Ramos (cell line): ENCODE measurements around the gene DNAH9.

Experiments
- in situ Hi-C: fragments of 300-500 bp; cut with MboI; formaldehyde crosslinking; loops from one replicate; pipeline ENCODE4 v1.14.3; 2022; ENCODE audit warnings: low sequenced_read_pairs; ENCODE audit not compliant: unreplicated experiment

The DNAH9 gene

DNA sequence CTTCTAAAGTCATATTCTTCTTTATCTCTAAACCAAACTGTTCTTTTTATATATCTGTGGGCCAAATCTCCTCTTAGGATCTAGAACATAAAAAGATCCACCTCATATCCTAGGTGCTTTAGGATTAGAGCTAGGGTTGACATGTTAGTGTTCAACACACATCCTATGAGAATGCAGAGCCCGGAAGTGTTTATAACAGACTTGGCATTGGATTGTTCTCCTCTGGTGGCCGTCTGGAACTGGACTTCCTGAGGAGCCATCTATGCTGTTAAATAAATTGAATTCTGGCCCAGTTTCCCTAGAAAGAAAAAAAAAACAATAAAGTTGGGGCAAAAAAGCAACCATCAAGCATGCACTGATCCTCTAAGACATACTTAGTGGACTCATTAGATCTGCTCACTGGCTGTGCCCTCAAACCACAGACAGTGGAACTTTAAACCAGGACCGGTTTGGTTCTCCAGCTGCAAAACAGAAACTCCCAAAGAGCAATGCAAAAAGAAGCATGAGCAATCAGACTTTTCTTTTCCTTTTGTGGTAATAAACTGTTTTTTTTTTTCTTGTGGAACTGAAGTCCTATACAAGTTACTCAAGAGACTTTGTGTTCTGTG lies 216.5 kb downstream of the DNAH9 start:
- in situ Hi-C loops, result no loop called here

DNA sequence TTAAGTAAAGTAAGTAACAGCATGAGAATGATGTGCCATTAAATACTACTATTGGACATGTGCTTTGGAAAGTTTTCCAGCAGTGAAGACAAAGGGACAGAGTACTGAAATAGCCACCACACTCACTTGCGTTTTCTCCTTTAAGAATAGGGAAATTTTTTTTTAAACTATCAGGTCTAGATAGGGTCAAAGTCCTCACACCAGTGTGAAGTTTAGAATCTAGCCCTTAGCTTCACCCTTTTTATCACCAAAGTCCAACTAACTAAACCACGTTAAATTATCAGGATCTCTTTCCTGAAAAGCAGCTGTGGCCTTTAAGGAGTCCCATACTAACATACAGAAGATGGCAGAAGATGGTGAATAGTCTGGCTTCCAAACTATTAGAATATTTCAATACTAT lies 218.1 kb downstream of the DNAH9 start:
- in situ Hi-C loops, result no loop called here

DNA sequence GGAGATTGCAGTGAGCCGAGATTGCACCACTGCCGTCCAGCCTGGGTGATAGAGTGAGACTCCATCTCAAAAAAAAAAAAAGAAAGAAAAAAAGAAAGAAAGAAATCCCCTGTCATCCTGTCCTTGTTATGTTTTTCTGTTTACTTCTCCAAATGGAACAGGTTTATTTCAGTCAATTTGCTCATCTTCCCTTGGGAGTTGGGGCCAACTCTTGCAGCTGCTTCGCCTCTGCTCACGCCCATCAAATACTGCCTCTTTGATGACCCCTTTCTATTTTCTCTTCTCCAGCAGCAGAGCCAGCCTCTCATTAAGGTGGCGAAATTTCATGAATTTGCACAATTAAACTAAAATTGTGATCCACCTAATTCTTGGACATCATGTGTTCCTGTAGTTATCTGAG lies 225.6 kb downstream of the DNAH9 start:
- in situ Hi-C loops, result no loop called here

DNA sequence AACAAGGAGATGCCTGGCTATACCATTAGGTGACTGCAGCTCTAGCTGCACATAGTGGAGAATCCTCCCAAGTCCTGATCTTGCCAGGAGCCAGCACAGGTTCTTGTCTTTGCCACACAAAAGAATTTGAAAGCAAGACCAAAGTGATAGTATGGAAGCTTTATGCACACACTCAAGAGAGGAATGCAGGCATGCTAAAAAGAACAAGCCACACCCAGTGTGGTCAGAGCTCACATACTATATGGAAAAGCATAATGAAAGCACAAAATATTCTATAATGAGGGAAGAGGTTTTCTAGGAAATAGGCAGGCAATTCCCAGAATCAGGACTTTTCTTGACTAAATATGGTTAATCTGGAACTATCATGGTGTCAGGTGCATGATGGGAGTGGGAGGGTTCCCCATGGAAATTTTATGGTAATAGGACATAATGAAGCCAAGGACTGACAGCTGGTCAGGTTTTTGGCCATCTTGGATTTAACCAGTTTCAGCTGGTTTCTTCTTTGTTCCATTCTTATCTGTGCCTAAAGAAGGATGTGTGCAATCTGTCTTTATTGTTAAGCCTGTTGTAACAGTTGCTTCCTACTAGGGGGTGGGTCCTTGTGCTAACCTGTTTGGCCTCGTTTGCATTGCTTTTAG lies 227.4 kb downstream of the DNAH9 start:
- in situ Hi-C loops, result no loop called here

DNA sequence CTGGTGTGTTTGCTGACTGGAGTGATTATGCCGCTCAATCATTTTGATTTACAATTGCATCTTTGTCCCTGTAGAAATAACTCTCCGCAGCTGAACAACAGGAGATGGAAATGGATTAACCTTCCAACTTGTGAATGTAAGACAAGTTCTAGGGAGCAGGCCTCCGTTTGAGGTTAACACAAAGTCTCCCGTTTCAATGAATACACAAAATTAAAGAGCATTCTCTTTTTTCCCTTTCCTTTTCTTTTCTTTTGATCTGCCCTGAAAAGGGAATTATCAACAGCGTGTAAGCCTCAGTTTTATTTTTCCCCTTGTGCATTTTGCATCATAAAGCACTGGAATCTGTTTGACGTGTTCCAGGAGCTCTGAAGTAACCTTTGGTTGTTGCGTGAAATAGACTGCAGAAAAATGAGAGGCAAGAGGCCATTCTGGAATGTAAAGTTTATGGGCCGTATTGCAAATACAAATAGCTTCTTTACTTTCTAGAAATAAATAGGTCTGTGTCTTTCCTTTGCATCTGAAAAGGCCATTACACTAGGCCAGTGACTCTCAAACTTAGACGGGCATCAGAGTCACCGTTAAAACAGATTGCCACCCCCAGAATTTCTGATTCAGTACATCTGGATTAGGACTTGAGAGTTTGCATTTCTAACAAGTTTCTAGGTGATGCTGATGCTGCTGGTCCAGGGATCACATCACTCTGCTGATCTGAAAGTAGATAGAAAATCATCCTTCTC lies 234.3 kb downstream of the DNAH9 start:
- in situ Hi-C loops, result no loop called here

DNA sequence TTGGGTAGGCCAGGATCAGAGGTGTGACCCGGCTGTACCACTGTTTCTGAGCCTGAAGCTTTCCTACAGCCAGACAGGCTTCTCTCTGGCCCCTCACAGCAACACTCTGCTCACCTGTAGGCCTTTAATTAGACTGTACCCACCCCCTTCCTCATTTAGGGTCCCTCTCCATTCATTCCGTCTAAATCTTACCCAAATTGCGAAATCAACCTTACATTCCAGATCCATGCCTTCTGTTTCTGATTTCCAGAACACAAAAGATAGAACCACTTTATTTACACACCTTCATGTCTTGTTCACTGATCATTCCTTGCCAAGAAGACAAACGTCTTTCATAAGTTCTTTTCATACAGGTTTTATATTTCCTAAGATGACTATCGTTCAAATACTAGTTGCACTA lies 238.2 kb downstream of the DNAH9 start:
- in situ Hi-C loops, result no loop called here

DNA sequence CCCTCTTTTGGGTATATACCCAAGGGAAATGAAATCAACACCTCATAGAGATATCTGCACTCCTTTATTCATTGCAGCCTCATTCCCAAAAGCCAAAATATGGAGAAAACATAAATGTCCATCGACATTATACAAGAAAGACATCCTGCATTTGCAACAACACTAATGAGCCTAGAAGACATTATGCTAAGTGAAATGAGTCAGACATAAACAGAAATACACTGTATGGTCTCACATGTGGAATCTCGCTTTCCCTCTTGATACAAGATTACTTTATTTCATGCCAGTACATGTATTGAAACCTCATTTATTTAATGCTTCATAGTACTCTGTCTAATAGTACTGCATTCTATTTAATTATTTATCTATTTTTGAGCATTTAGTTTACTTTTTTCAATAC lies 241.8 kb downstream of the DNAH9 start:
- in situ Hi-C loops, result no loop called here

DNA sequence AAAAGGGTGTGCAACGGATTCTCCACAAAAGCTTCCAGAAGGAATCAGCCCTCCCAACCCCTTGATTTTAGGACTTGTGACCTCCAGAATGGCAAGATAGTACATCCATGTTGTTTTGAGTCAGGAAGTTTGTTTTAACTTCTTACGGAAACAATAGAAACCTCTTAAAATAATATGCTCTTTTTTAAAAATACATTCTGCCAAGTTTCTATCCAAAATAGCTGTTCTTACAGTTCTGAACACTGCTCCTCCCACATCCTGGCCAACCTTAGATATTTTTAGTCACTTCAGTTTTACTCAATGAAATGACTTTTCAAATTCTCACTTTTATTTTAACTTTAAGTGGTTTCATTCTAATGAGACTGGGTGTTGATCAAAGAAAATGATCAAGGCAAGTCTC lies 242.6 kb downstream of the DNAH9 start:
- in situ Hi-C loops, result no loop called here

DNA sequence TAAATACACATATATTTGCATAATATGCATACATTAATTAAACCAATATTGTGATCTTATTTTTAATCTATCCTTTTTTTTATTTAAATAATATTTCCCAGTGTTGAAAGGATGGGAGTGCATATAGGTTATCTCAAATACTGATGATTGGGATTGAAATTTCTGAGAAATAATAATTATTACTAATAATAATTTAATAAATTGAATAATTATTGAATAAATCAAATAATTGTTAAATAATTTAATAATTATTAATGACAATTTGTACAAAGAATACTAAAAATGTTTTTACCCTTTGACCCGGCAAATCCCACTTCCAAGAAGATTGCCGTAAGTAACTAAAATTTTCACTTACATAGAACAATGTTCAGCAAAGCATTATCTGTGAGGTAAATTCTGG lies 250.1 kb downstream of the DNAH9 start:
- in situ Hi-C loops, result no loop called here

DNA sequence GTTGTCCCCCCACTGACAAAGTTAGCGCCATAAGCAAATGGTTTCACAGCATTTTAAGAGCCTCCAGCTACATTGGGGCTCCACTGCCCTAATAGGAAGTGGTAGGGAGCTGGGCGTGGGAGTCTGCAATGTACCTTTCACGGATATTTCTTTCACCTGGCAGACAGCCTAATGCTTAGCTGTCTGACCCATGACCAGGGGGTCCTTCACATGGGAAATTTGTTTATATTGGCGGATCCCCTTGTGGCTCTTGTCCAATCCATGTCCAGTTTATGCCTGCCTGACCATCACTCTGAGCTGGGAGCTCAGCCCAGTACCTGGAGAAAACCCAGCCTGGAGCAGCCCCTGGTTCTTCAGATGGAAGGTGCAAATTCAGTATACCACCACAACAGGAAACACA lies 254.0 kb downstream of the DNAH9 start:
- in situ Hi-C loops, result no loop called here

DNA sequence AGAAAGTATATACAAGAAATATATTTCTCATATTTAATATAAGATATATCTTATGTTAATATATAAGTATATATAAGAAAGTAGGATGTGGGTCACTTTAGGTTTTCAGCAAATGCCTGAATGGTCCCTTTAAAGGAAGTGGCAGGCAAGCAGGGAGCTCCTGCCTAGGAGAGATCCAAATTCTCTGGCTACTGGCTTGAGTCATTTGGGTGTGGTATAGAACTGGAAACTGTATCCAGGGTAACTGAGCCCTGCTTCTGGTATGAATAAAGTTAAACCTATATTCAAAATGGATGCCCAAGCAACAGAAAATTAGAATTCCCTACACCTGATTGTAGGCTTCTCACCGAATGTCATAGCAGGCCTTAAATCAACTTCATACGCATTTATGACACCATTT lies 254.6 kb downstream of the DNAH9 start:
- in situ Hi-C loops, result no loop called here

DNA sequence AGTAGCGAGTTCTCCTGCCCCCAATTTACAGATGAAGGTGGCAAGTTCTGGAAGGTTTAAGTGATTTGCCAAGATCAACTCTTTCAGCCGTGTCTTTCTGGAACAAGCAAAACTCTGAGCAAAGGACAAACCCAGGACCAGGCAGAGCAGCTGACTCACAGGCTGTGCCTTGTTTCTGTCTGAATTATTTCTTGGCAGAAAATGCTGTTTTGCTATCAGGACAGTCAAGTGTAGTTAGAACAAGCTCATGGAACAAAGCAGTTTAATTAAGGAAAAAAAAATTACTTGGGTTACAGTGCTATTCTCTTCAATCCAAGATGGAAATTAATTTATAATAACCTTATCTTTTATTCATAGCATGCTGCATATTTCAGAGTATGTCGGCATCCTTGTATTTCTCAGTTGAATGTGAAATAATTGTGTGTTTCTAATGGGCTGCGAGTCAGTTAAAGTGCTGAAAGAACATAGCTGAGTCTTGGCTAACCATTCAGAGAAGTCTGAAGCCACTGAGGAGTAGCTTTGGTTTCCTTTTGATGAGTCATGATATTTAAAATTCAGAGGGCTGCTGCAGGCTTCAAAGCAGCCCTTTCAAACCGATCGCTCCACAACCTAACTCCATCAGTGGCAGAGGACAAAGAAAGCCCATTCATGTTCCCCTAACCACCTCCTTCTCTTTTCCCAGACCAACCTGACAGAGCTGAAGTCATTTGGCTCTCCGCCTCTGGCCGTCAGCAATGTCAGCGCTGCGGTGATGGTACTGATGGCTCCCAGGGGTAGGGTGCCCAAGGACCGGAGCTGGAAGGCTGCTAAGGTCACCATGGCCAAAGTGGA lies 255.3 kb downstream of the DNAH9 start:
- in situ Hi-C loops, result no loop called here

DNA sequence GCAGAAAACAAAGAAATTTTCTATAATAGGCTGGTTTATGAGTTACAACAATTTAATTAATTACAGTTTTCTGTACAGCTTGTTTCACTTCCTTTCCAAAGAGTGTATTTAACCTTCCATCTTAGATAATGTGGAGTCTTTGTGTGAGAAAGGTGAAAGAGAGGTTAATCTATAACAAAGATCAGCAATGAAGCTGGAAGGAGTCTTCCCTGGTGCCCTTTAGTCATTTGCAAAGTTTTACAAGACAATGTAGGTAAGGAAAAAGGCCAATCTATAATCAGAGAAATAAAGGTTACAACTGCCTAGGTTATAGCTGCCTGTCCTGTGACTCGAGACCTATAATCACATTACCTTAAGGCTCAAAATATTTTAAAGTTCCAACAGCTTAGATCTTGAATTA lies 257.0 kb downstream of the DNAH9 start:
- in situ Hi-C loops, result no loop called here

DNA sequence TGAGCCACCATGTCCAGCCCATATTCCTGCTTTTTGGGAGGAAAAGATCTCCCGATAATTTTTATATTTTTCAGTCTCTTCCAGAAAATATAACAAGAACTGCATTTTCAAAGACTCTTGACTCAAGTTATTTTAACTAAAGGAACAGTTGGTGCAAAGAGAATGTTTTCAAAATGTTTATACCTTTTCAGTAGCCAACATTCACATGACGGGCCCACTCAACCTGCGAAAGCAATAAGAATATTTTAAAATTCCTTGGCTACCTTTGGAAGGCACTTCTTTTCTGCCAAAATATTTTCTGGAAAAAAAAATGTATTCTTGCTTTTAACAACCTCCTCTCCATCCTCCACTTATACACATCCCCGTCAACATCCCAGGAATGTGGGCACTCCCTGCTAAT lies 258.7 kb downstream of the DNAH9 start:
- in situ Hi-C loops, result no loop called here

DNA sequence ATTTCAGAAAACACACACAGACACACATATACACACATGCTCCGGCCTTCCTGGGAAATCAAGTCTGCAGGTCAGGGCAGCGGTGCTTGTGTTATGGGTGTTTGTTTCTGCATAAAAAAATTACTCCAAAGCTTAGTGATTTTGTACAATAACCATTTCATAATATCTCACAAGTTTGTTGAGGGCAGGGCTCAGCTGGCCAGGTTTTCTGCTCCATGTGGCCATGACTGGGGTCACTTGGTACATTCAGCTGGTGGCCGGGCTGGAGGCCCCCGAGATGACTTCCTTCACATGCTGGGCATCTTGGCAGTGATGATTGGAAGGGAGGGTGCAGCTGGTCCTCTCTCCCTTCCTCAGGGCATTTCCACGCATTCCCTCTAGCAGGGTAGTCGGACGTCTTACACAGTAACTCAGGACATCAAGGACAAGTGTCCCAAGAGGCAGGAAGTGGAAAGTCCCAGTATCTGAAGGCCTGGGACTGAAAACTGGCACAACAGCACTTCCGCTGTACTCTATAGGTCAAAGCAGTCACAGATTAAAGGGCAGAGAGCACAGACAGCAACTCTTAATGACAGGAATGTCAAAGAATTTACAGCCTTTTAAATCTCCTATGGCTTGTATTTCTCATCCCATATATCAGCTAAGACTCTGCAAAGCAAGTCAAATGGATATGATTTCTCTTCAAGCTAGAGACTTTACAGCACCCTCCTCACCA lies 271.6 kb downstream of the DNAH9 start:
- in situ Hi-C loops, result no loop called here

DNA sequence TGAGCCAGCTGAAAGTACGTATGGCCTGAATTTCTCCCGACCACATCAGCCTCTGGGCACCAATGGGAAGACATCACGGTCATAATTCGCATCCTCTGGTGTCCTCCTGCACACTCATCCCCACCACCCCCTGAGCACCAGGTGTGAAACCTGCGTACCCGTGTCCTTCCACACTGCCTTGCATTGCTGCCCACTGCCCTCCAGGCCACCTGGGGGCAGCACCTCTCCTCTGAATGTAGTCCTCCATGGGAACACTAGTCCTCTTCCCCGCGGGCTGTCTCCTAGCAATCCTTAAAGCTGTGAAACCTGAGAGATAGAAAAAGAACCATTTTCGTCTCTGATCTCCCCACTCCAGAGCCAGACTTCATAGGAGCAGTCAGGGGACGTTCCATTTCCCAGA lies 273.5 kb downstream of the DNAH9 start:
- in situ Hi-C loops, result no loop called here

DNA sequence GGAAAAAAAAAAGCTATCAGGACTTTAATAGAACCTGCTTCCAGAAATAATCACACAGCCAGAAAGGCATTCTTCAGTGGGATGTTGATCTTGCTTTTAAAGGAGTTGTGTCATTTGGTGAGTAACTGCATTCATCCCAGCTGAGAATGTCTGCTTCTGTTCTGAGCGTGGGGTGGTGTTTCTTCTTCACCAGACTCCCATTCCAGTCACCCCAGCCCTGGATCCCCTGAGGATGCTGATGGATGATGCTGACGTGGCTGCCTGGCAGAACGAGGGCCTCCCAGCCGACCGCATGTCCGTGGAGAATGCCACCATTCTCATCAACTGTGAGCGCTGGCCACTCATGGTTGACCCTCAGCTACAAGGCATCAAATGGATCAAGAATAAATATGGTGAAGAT lies 276.5 kb downstream of the DNAH9 start:
- in situ Hi-C loops, result no loop called here

DNA sequence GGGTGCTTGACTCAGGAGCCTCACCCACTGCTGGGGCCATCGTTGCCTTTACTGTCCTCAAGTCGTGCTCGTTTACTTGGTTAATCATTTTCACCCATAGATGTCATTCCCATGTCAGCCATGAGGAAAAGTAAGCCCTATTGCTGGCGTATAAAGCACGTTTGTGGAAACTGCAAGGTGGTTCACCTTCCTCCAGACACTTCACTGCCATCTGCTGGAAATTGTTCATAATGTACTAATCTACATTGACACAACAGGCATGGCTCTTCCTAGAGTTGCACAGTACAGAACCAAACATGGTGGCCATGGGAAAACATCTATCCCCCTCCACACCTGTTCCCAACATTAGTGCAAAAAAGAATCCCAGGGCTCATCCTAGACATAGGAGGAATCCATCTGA lies 282.4 kb downstream of the DNAH9 start:
- in situ Hi-C loops, result no loop called here

DNA sequence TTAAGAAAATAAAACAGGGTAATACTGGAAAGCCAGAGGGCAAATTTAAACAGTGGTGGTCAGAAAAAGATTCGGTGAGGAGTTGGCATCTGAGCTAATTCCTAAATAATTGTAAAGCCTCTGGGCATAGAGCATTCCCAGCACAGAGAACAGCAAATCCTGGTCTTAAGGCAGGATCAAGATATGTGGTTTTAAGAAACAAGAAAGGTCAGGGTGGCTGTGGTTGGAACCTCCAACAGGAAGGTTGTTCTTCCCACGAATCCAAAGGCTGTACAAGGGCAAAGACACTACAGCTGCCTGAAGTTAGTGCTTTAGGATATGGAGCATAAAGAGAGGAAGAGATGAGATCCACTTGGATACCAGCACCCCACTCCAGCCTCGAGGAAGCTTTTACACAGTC lies 284.4 kb downstream of the DNAH9 start:
- in situ Hi-C loops, result no loop called here

DNA sequence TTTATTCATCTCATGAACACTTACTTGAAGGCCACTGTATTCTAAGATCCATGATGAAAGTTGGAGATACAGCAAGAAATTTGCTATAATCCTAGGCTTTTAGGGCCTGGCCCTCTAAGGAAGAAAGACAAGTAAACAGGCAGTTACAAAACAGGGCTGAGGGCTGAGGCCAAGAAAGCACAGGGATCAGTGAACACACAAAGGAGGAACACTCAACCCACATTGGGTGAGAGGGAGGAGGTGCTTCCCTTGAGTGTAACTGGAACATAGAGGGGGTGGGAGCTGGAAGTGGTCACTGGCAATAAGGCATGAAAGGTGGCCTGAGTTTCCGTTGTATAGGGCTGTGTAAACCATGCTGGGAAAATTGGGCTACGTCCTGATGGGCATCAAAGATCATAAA lies 286.8 kb downstream of the DNAH9 start:
- in situ Hi-C loops, result no loop called here
